ENCODE data around the gene CDC26. TPM values are rescaled to one million over a fixed set of nuclear protein-coding genes. Genes with fewer than 3 reads are reported as not detected.

Gene CDC26
- 11.3 TPM for total RNA-seq

DNA sequence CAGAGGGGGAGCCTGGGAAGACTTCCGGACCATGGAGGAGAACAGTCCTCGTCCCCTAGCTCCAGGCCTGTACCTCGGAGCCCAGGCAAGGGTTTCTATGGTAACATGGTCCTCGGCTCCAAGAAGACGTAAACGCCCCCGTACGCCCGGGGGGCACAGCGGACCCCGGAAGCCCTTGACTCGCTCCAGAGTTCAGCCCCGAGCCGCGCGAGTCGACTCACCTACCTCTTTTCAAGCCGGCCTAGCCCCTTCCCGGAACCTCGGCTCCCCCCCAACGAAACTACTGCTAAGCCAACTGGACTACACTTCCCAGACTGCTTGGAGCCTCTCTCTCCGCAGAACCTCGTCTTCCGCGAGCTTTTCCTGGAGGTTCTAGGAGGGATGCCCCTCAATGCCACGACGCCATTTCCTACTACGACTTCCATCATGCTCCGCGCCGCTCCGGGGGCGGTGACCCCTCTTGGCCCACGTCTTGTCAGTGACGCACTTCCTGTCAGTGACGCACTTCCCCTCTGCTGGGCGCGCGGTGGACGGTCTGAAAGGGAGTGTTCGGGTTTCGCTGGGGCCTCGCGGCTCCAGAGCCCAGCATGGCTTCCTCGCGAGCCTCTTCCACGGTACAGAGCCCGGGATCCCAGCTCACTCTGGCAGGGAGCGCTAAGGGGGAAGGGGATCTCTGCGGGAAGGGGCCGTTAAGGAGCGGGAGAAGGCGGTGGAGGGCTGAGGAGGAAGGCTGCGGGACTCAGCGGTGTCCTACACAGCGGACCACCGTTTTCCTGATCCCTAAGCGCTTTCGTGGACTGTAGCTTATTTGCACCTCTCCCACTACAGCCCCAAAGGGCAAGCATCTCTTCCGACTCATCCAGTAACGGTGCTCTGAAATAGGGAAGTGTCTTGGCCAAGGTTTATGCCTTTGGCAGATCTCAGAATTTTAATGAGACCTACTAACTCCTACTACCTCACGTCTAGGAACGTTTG lies at the start of gene CDC26, which contains the start of gene PRPF4:
Gene CDC26, minus strand, starts transcription at position 416 of the 975 bp plus-strand sequence. CDS start 3,065 bp downstream, outside the sequence.
Gene PRPF4, plus strand, starts transcription at position 502 of the 975 bp plus-strand sequence. Its CDS starts 86 bp downstream, at position 588.

DNA sequence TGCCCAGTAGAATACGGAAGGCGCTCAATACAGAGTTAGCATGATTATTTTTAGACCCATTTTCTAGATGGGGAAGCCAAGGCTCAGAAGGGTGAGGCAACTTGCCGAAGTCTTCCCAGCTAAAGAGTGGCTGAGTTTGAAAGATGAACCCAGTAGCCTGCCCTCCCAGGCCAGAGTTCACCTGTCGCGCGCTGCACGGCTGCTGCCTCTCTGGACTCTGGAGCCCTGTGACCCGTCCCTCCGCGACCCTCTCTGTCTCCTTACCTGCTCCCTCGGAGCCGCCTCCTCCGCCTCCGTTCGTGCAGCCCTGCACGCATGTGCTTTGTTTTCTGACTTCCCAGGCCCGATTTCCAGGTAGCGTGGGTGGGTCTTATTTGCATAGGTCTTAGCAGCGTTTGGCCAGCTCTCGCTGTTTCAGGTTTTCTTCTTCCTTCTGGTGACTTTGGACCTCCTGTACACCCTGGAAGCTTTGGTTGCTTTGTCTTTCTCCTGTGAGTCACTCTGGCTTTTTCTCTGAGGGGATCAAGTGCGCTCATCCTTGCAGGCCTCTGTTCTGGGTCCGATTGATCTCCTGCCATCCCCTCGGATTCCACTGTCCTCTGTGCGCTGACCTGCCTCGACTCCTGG lies 27.5 kb upstream of the CDC26 start, which contains the start of gene RNF183:
Gene RNF183, minus strand, starts transcription at position 585 of the 627 bp plus-strand sequence. CDS start 5,192 bp downstream, outside the sequence.

DNA sequence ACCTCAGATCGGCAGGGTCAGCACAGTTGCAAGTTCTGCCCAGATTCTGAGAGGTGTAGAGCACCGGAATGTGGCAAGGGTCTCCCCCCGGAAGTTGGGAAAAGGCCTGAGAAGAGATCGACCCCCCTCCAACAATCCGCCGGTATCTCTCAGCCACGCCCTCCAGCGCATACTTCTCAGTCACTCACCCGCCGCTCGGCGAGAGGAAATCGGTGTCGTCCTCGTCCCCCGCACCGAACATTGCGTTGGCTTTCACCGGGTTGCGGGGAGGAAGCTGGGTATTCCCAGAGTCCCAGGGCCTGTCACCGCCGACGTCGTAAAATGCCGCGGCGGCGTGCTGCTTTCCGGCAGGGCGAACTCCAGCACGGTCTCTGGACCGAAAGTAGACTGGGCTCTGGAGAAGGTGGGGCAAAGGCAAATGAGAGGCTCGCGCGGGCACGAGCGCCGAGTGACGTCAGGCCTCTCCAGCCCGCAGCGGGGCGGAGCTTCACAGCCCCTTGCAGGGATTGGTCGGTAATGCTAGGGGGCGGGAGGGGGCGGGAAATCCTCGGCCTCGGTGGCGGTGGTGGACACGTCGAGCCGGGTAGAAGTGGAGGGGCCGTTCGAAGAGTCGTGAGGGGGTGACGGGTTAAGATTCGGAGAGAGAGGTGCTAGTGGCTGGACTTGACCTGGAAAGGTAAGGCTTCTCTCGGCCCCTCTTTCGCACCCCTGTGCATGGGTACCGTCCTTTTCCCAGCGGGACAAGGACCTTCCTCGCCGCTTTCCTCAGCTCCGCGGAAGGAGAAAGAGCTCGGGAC lies 54.2 kb downstream of the CDC26 start, which contains the start of the genes FKBP15 and SLC31A1:
Gene FKBP15, minus strand, starts transcription at position 275 of the 797 bp plus-strand sequence. Its CDS starts 34 bp downstream, at position 241.
Gene SLC31A1, plus strand, starts transcription at position 542 of the 797 bp plus-strand sequence. CDS start 34,605 bp downstream, outside the sequence.

Other genes starting within 250 kb of the CDC26 start
- 30.7 TPM for gene ZFP37, start 218.8 kb downstream of the CDC26 start, total RNA-seq
- gene SLC31A2, start 124.6 kb downstream of the CDC26 start, total RNA-seq = 4.7 TPM
- gene FKBP15, start 54.3 kb downstream of the CDC26 start, total RNA-seq = 31.9 TPM
- gene SLC31A1, start 54.0 kb downstream of the CDC26 start, total RNA-seq = 10.6 TPM
- 26.0 TPM for gene PRPF4, start 86 bp upstream of the CDC26 start, total RNA-seq
- not detected for gene RNF183, start 27.8 kb upstream of the CDC26 start, total RNA-seq
- 2.8 TPM for gene WDR31, start 64.7 kb upstream of the CDC26 start, total RNA-seq
- not detected for gene BSPRY, start 74.0 kb upstream of the CDC26 start, total RNA-seq
- gene HDHD3, start 101.4 kb upstream of the CDC26 start, total RNA-seq = 10.0 TPM
- gene ALAD, start 125.7 kb upstream of the CDC26 start, total RNA-seq = 23.8 TPM
- 31.3 TPM for gene POLE3, start 135.1 kb upstream of the CDC26 start, total RNA-seq
- gene C9orf43, start 135.2 kb upstream of the CDC26 start, total RNA-seq = 0.94 TPM
- gene RGS3, start 188.2 kb upstream of the CDC26 start, total RNA-seq = 15.3 TPM